GM23248 (cell line): ENCODE measurements around the gene ANKRD52. TPM values are rescaled to one million over a fixed set of nuclear protein-coding genes. Genes with fewer than 3 reads are reported as not detected.

Experiments used
- DNase-seq: peaks from one replicate; pipeline ENCODE4 v3.0.0-alpha.2; 2015
- H2AFZ ChIP-seq: fragments of 200-600 bp; sonication (generic); 2 replicates; pipeline ENCODE4 v1.6.1; 2016; ENCODE audit warnings: antibody characterized with exemption
- H3F3A ChIP-seq: fragments of 200-600 bp; sonication (generic); 2 replicates; pipeline ENCODE4 v1.6.1; 2016; ENCODE audit warnings: mild to moderate bottlenecking, antibody characterized with exemption, mixed run types; ENCODE audit not compliant: insufficient read depth
- H3K27ac ChIP-seq: fragments of 200-600 bp; sonication (generic); 2 replicates; pipeline ENCODE4 v1.5.1; 2016; ENCODE audit warnings: mild to moderate bottlenecking
- H3K27me3 ChIP-seq: fragments of 200-600 bp; sonication (generic); replicated peaks from 2 replicates; pipeline ENCODE4 v1.6.1; 2016; ENCODE audit warnings: mild to moderate bottlenecking; ENCODE audit not compliant: insufficient read depth
- H3K36me3 ChIP-seq: fragments of 200-600 bp; sonication (generic); 2 replicates; pipeline ENCODE4 v1.6.1; 2016; ENCODE audit warnings: low read depth, mild to moderate bottlenecking
- H3K4me1 ChIP-seq: fragments of 200-600 bp; sonication (generic); 2 replicates; pipeline ENCODE4 v1.6.1; 2016; ENCODE audit warnings: mild to moderate bottlenecking; ENCODE audit not compliant: insufficient read depth
- H3K4me2 ChIP-seq: fragments of 200-600 bp; sonication (generic); one replicate; pipeline ENCODE4 v1.6.1; 2016; ENCODE audit warnings: mild to moderate bottlenecking; ENCODE audit not compliant: unreplicated experiment
- H3K4me3 ChIP-seq: fragments of 200-600 bp; sonication (generic); 2 replicates; pipeline ENCODE4 v1.5.1; 2016; ENCODE audit warnings: mild to moderate bottlenecking
- H3K79me2 ChIP-seq: fragments of 200-600 bp; sonication (generic); 2 replicates; pipeline ENCODE4 v1.6.1; 2016; ENCODE audit warnings: mild to moderate bottlenecking; ENCODE audit not compliant: insufficient read depth
- H3K9ac ChIP-seq: fragments of 200-600 bp; sonication (generic); 2 replicates; pipeline ENCODE4 v1.6.1; 2016; ENCODE audit warnings: mild to moderate bottlenecking
- H3K9me2 ChIP-seq: fragments of 200-600 bp; sonication (generic); 2 replicates; pipeline ENCODE4 v1.6.1; 2016; ENCODE audit warnings: mixed run types, mild to moderate bottlenecking, moderate library complexity; ENCODE audit not compliant: insufficient read depth
- H3K9me3 ChIP-seq: fragments of 200-600 bp; sonication (generic); one replicate; pipeline ENCODE4 v1.6.1; 2017; ENCODE audit warnings: low read depth
- H4K20me1 ChIP-seq: fragments of 200-600 bp; sonication (generic); 2 replicates; pipeline ENCODE4 v1.6.0; 2016; ENCODE audit not compliant: insufficient read depth
- EZH2 ChIP-seq: fragments of 200-600 bp; sonication (generic); IDR thresholded peaks from 2 replicates; pipeline ENCODE4 v1.6.1; 2018; ENCODE audit warnings: antibody characterized with exemption, mild to moderate bottlenecking; ENCODE audit not compliant: insufficient read depth, poor library complexity, severe bottlenecking
- EZH2phosphoT487 ChIP-seq: fragments of 200-600 bp; sonication (generic); IDR thresholded peaks from 2 replicates; pipeline ENCODE4 v1.6.1; 2018; ENCODE audit warnings: antibody characterized with exemption, moderate library complexity, mild to moderate bottlenecking, low read depth; ENCODE audit not compliant: insufficient read depth
- WGBS, 2 experiments: methylation state at CpG; one replicate each; pipeline ENCODE4 v1.1.6; 2015 to 2017; ENCODE audit warnings: low lambda C conversion rate in 2 of 2, low coverage in 1 of 2; ENCODE audit errors: missing lambda C conversion rate in 2 of 2; 5-methylcytosine and 5-hydroxymethylcytosine counted together
- in situ Hi-C: fragments of 300-500 bp; cut with MboI; formaldehyde crosslinking; loops from 2 replicates; pipeline ENCODE4 v1.15.0; 2020
- polyA plus RNA-seq: library from polyadenylated mRNA; unstranded; fragments of >200 nt; fragmentation: Nextera tagmentation; extraction: Ambion mirVana; gene quantifications from 2 replicates; pipeline ENCODE4 v1.2.1, GENCODE V29; 2016
- total RNA-seq: library from RNA; depleted of rRNA; stranded (reverse); fragments of >200 nt; shearing (Covaris generic); gene quantifications from 2 replicates; pipeline ENCODE4 v1.2.3, GENCODE V29; 2014

ANKRD52 gene
- total and polyA plus RNA-seq, 2 experiments from 2014 or later: 24.5 to 61.7 TPM

- Histone ChIP-seq H3K79me2 (no peaks in the 10 kb centered on the region), H3K27me3 (no peaks in the 10 kb centered on the region), H3K4me3 (no peak overlapping the region), H3K4me1 (no peaks in the 10 kb centered on the region), H3K4me2 (no peak overlapping the region), H3K27ac (no peak overlapping the region), H3F3A (peaks cover 5% of the 10 kb centered on the region; the same call in 1 of the 2 replicates), H3K36me3 (no peaks in the 10 kb centered on the region), H3K9ac (no peak overlapping the region), H3K9me3 (no peaks in the 10 kb centered on the region), H4K20me1 (no peaks in the 10 kb centered on the region), H3K9me2 (no peaks in the 10 kb centered on the region), H2AFZ (no peak overlapping the region)
- 65% methylated on average over 7 to 8 of the region's 8 CpGs for WGBS, 2 experiments
- in situ Hi-C loops: no loop called here
- TF ChIP-seq EZH2 (no peak), EZH2phosphoT487 (no peak)
- DNase-seq: no peak
These were observed 27.6 kb downstream of the ANKRD52 start for GRCh38 chr12:56230432-56231183.

DNA sequence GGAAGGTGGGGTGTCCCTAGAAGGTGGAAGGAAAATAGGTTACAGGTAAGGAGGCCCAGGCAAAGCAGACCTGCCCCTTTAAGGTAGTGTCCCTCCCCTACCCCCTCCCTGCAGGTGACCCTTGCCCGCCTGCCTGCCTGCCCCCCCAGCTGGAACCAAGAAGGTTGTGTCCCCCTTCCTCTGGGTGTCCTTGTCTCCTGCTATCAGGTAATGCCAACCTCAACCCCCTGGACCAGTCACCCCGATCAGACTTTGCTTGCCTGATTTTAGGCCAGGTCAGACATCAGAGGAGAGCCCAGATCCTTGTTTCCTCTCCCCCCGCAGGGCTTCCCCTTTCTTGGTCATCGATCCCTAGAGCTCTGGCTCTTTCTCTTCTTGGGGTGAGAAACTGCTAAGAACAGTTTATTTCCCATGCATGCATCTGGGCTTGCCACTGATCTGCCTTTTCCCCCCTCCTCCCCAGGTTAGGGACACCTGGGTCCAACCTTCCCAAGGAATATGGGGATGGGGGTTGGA, 28.2 kb downstream of the ANKRD52 start, which contains the start of gene SLC39A5:
SLC39A5 (plus strand) TSS at position 136 of the 516 bp plus-strand sequence. CDS start 1,224 bp downstream, outside the sequence.
- in situ Hi-C loops: no loop called here
- no peaks in the 10 kb centered on the region for H3K4me1 ChIP-seq
- H3K9ac ChIP-seq: no peak within 1 kb of the TSS
- no peak within 1 kb of the TSS for H3K4me3 ChIP-seq
- no peaks in the 10 kb centered on the region for H3K9me2 ChIP-seq
- WGBS, 2 experiments: 90 to 92% methylated on average over 4 of the region's 4 CpGs
- H2AFZ ChIP-seq: no peak within 1 kb of the TSS
- no peak for DNase-seq
- no peaks in the 10 kb centered on the region for H3K36me3 ChIP-seq
- no peaks in the 10 kb centered on the region for H3K27me3 ChIP-seq
- H3K4me2 ChIP-seq: no peak within 1 kb of the TSS
- H3F3A ChIP-seq: peaks cover 5% of the 10 kb centered on the region; the same call in 1 of the 2 replicates
- no peaks in the 10 kb centered on the region for H3K79me2 ChIP-seq
- H3K27ac ChIP-seq: no peak within 1 kb of the TSS
- TF ChIP-seq EZH2 (no peak), EZH2phosphoT487 (no peak)
- no peaks in the 10 kb centered on the region for H3K9me3 ChIP-seq
- H4K20me1 ChIP-seq: no peaks in the 10 kb centered on the region

GRCh38 chr12:56229082-56229481, 29.1 kb downstream of the ANKRD52 start:
- no peak overlapping the region for H3K9ac ChIP-seq
- H3K4me3 ChIP-seq: no peak overlapping the region
- TF ChIP-seq EZH2phosphoT487: no peak
- no peak for TF ChIP-seq EZH2
- in situ Hi-C loops: no loop called here
- H3K4me1 ChIP-seq: no peaks in the 10 kb centered on the region
- no peaks in the 10 kb centered on the region for H3K36me3 ChIP-seq
- H2AFZ ChIP-seq: no peak overlapping the region
- H4K20me1 ChIP-seq: no peaks in the 10 kb centered on the region
- H3K79me2 ChIP-seq: no peaks in the 10 kb centered on the region
- H3K4me2 ChIP-seq: no peak overlapping the region
- H3K27ac ChIP-seq: no peak overlapping the region
- no peaks in the 10 kb centered on the region for H3K27me3 ChIP-seq
- H3F3A ChIP-seq: peaks cover 5% of the 10 kb centered on the region; the same call in 1 of the 2 replicates
- H3K9me3 ChIP-seq: no peaks in the 10 kb centered on the region
- no peaks in the 10 kb centered on the region for H3K9me2 ChIP-seq
- 86 to 90% methylated on average over 7 of the region's 7 CpGs for whole genome bisulfite sequencing, 2 experiments
- DNase-seq: no peak

GRCh38 chr12:56224954-56225353, 33.2 kb downstream of the ANKRD52 start:
- Histone ChIP-seq H3K36me3 (no peaks in the 10 kb centered on the region), H4K20me1 (no peaks in the 10 kb centered on the region), H3K9ac (peak overlapping the region; percentile 82), H3K4me1 (peaks cover 15% of the 10 kb centered on the region), H3F3A (peaks cover 19% of the 10 kb centered on the region), H3K79me2 (peaks cover 11% of the 10 kb centered on the region), H3K9me3 (no peaks in the 10 kb centered on the region), H2AFZ (peak overlapping the region; percentile 92), H3K4me3 (peak overlapping the region; percentile 80), H3K27ac (no peak overlapping the region), H3K9me2 (no peaks in the 10 kb centered on the region), H3K27me3 (no peaks in the 10 kb centered on the region), H3K4me2 (peak overlapping the region; percentile 81)
- WGBS, 2 experiments: 71 to 76% methylated on average over 8 to 11 of the region's 11 CpGs
- TF ChIP-seq EZH2phosphoT487 (no peak), EZH2 (no peak)
- DNase-seq: no peak
- in situ Hi-C loops: no loop called here
